Ishikawa (cell line): ENCODE measurements around the gene GIMAP5.

Source experiments
- CEBPB ChIP-seq: IDR thresholded peaks from 2 replicates; pipeline ENCODE4 v1.6.1; 2012
- CREB1 ChIP-seq: IDR thresholded peaks from 2 replicates; pipeline ENCODE4 v1.6.1; 2012; ENCODE audit warnings: low read depth
- EP300 ChIP-seq: IDR thresholded peaks from 2 replicates; pipeline ENCODE4 v1.6.1; 2012; ENCODE audit warnings: borderline replicate concordance
- FOXM1 ChIP-seq: IDR thresholded peaks from 2 replicates; pipeline ENCODE4 v1.6.1; 2012; ENCODE audit warnings: low read depth, borderline replicate concordance
- MAX ChIP-seq: IDR thresholded peaks from 2 replicates; pipeline ENCODE4 v1.6.1; 2012
- NFIC ChIP-seq: IDR thresholded peaks from 2 replicates; pipeline ENCODE4 v1.6.1; 2012
- RAD21 ChIP-seq: IDR thresholded peaks from 2 replicates; pipeline ENCODE4 v1.6.1; 2012; ENCODE audit warnings: low read depth
- REST ChIP-seq: IDR thresholded peaks from 2 replicates; pipeline ENCODE4 v1.6.1; 2012; ENCODE audit warnings: low read depth, mild to moderate bottlenecking
- TAF1 ChIP-seq: IDR thresholded peaks from 2 replicates; pipeline ENCODE4 v1.6.1; 2012; ENCODE audit warnings: low read depth, mild to moderate bottlenecking
- TCF12 ChIP-seq: IDR thresholded peaks from 2 replicates; pipeline ENCODE4 v1.6.1; 2012; ENCODE audit warnings: low read depth
- TEAD4 ChIP-seq: IDR thresholded peaks from 2 replicates; pipeline ENCODE4 v1.6.1; 2012
- USF1 ChIP-seq: IDR thresholded peaks from 2 replicates; pipeline ENCODE4 v1.6.1; 2012
- YY1 ChIP-seq: IDR thresholded peaks from 2 replicates; pipeline ENCODE4 v1.6.1; 2012; ENCODE audit warnings: low read depth
- ZBTB7A ChIP-seq: IDR thresholded peaks from 2 replicates; pipeline ENCODE4 v1.6.1; 2012; ENCODE audit warnings: low read depth

GRCh38 chr7:150738591-150739001 is 1.4 kb downstream of the GIMAP5 start:
- no peak for TF ChIP-seq TEAD4
- TF ChIP-seq NFIC: no peak
- no peak for TF ChIP-seq EP300
- TF ChIP-seq CEBPB: no peak
- no peak for TF ChIP-seq REST
- no peak for TF ChIP-seq YY1
- no peak for TF ChIP-seq TAF1
- no peak for TF ChIP-seq RAD21
- no peak for TF ChIP-seq FOXM1
- TF ChIP-seq TCF12: no peak
- no peak for TF ChIP-seq MAX
- no peak for TF ChIP-seq ZBTB7A
- no peak for TF ChIP-seq CREB1
- TF ChIP-seq USF1: no peak
